Chondrocyte (in vitro differentiated cells): ENCODE measurements around the gene CPVL. TPM values are rescaled to one million over a fixed set of nuclear protein-coding genes. Genes with fewer than 3 reads are reported as not detected.

ENCODE experiments used
- DNase-seq: peaks from one replicate; pipeline ENCODE4 v3.0.0; 2021; ENCODE audit warnings: mixed read lengths, low spot score
- H3K27ac Mint-ChIP-seq: one replicate; pipeline ENCODE4 v1.8.0; 2021; ENCODE audit warnings: mild to moderate bottlenecking, moderate library complexity, mixed read lengths; ENCODE audit not compliant: unreplicated experiment
- H3K27me3 Mint-ChIP-seq: 2 replicates; pipeline ENCODE4 v1.8.0; 2021; ENCODE audit warnings: low read depth, mixed read lengths
- H3K36me3 Mint-ChIP-seq: 2 replicates; pipeline ENCODE4 v1.8.0; 2021; ENCODE audit warnings: low read depth, mixed read lengths
- H3K4me1 Mint-ChIP-seq: 2 replicates; pipeline ENCODE4 v1.8.0; 2021; ENCODE audit warnings: low read depth, mild to moderate bottlenecking, mixed read lengths
- H3K4me3 Mint-ChIP-seq: one replicate; pipeline ENCODE4 v1.8.0; 2021; ENCODE audit warnings: mild to moderate bottlenecking, moderate library complexity, mixed read lengths; ENCODE audit not compliant: unreplicated experiment
- H3K9me3 Mint-ChIP-seq: 2 replicates; pipeline ENCODE4 v1.8.0; 2021; ENCODE audit warnings: low read depth, mixed read lengths
- CTCF ChIP-seq: fragments of 200-600 bp; sonication (generic); IDR thresholded peaks from 2 replicates; pipeline ENCODE4 v1.5.0; 2021; ENCODE audit warnings: antibody characterized with exemption, mild to moderate bottlenecking, moderate library complexity
- total RNA-seq: library from RNA; stranded (reverse); gene quantifications from 3 replicates; pipeline ENCODE4 v1.2.1, GENCODE V29; 2021

CPVL gene
- total RNA-seq, 1 donor from 2014 or later, result 4.9 TPM

GRCh38 chr7:29140873-29141468 is 5.4 kb downstream of the CPVL start:
- H3K27me3 Mint-ChIP-seq, result peaks cover 7% of the 10 kb centered on the region
- no peak for TF ChIP-seq CTCF
- no peaks in the 10 kb centered on the region for H3K36me3 Mint-ChIP-seq
- H3K4me1 Mint-ChIP-seq, result peaks cover 4% of the 10 kb centered on the region
- H3K4me3 Mint-ChIP-seq, result no peak overlapping the region
- H3K9me3 Mint-ChIP-seq, result peaks cover 4% of the 10 kb centered on the region
- DNase-seq, result no peak
- H3K27ac Mint-ChIP-seq, result no peak overlapping the region

GRCh38 chr7:29139796-29140195 is 6.5 kb downstream of the CPVL start:
- TF ChIP-seq CTCF, result no peak
- no peaks in the 10 kb centered on the region for H3K4me1 Mint-ChIP-seq
- no peak overlapping the region for H3K4me3 Mint-ChIP-seq
- peaks cover 3% of the 10 kb centered on the region for H3K27me3 Mint-ChIP-seq
- peaks cover 5% of the 10 kb centered on the region for H3K9me3 Mint-ChIP-seq
- no peak overlapping the region for H3K27ac Mint-ChIP-seq
- no peak for DNase-seq
- no peaks in the 10 kb centered on the region for H3K36me3 Mint-ChIP-seq

- Mint-ChIP-seq H3K36me3 (no peaks in the 10 kb centered on the region), H3K27me3 (peaks cover 4% of the 10 kb centered on the region), H3K4me3 (no peak overlapping the region), H3K4me1 (no peaks in the 10 kb centered on the region), H3K9me3 (peaks cover 5% of the 10 kb centered on the region), H3K27ac (no peak overlapping the region)
- no peak for DNase-seq
- TF ChIP-seq CTCF, result no peak
Observed at GRCh38 chr7:29139191-29139590, 7.1 kb downstream of the CPVL start.

- Mint-ChIP-seq H3K4me3 (no peak overlapping the region), H3K27ac (no peak overlapping the region), H3K36me3 (no peaks in the 10 kb centered on the region), H3K9me3 (peaks cover 5% of the 10 kb centered on the region), H3K4me1 (no peaks in the 10 kb centered on the region), H3K27me3 (peaks cover 2% of the 10 kb centered on the region)
- TF ChIP-seq CTCF, result no peak
- no peak for DNase-seq
Observed at GRCh38 chr7:29138588-29138987, 7.7 kb downstream of the CPVL start.

- H3K27ac Mint-ChIP-seq, result no peak overlapping the region
- H3K4me3 Mint-ChIP-seq, result no peak overlapping the region
- DNase-seq, result no peak
- peaks cover 5% of the 10 kb centered on the region for H3K9me3 Mint-ChIP-seq
- H3K36me3 Mint-ChIP-seq, result no peaks in the 10 kb centered on the region
- H3K27me3 Mint-ChIP-seq, result peaks cover 2% of the 10 kb centered on the region
- H3K4me1 Mint-ChIP-seq, result no peaks in the 10 kb centered on the region
- no peak for TF ChIP-seq CTCF
Observed at GRCh38 chr7:29135846-29136245, 10.5 kb downstream of the CPVL start.
